ENCODE measurements around the gene RASGRP1. TPM values are rescaled to one million over a fixed set of nuclear protein-coding genes. Genes with fewer than 3 reads are reported as not detected.
A peak's percentile ranks its signal among the peaks of the same experiment; 100 is the strongest.

Gene RASGRP1
- total RNA-seq, 2 experiments from 2014 or later = 175 to 179 TPM

GRCh38 chr15:38528294-38528693 lies 36.3 kb downstream of the RASGRP1 start:
- H3K27me3 Mint-ChIP-seq = no peaks in the 10 kb centered on the region
- no peak overlapping the region for H3K4me3 Mint-ChIP-seq
- peaks cover 52% of the 10 kb centered on the region for H3K4me1 Mint-ChIP-seq
- ATAC-seq (ENCODE audit: low read depth) = no peak
- DNase-seq = no peak
- POLR2A ChIA-PET = no interaction called here
- H3K27ac Mint-ChIP-seq = peak overlapping the region; percentile 21
- H3K36me3 Mint-ChIP-seq = peaks cover 69% of the 10 kb centered on the region
- H3K9me3 Mint-ChIP-seq = peaks cover 6% of the 10 kb centered on the region

DNA sequence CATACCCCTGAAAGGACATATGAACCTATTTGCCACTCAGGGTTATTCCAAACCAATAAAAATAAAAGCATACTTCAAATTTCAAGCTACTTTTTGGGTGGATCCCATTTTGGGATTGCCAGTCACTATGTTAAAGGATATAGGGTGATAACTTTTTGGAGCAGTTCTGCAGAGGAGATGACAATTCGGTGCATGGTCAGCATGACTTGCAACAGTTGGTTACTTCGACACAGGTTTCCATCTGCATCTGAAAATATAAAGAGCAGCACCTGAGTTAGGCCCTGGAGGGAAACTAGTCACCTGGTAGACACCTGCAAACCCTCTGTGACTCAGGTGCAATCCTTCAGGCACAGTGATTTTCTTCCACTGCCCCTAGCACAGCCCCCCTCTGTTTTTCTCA lies 38.5 kb downstream of the RASGRP1 start:
- ATAC-seq (ENCODE audit: low read depth) (no peak), DNase-seq (no peak)
- Mint-ChIP-seq H3K4me1 (peaks cover 44% of the 10 kb centered on the region), H3K4me3 (no peak overlapping the region), H3K36me3 (peaks cover 57% of the 10 kb centered on the region), H3K27ac (no peak overlapping the region), H3K9me3 (peaks cover 6% of the 10 kb centered on the region), H3K27me3 (no peaks in the 10 kb centered on the region)
- POLR2A ChIA-PET = no interaction called here

GRCh38 chr15:38525489-38525888 lies 39.1 kb downstream of the RASGRP1 start:
- DNase-seq (no peak), ATAC-seq (ENCODE audit: low read depth) (no peak)
- H3K9me3 Mint-ChIP-seq = peaks cover 6% of the 10 kb centered on the region
- peaks cover 51% of the 10 kb centered on the region for H3K36me3 Mint-ChIP-seq
- no peak overlapping the region for H3K27ac Mint-ChIP-seq
- H3K4me1 Mint-ChIP-seq = peaks cover 39% of the 10 kb centered on the region
- no peak overlapping the region for H3K4me3 Mint-ChIP-seq
- POLR2A ChIA-PET = no interaction called here
- no peaks in the 10 kb centered on the region for H3K27me3 Mint-ChIP-seq

DNA sequence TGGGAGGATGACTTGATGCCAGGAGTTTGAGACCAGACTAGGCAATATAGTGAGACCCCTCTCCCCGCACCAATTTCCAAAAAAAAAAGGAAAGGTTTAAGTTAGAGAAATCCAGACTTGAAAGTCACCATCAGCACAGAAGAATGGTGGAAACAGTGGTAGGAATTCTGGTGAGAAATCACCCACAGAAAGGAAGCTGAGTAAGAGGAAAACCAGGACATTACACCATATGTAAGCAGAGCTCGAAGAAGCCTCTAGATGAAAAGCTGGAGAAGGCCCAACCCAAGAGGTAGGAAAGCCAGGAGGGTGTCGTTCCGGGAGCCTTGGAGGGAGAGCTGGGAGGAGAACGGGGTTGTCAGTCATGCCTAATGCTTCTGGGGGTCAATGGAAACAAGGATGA lies 40.5 kb downstream of the RASGRP1 start:
- ATAC-seq (ENCODE audit: low read depth) (no peak), DNase-seq (no peak)
- H3K4me1 Mint-ChIP-seq = peaks cover 33% of the 10 kb centered on the region
- peaks cover 45% of the 10 kb centered on the region for H3K36me3 Mint-ChIP-seq
- H3K27ac Mint-ChIP-seq = no peak overlapping the region
- no peaks in the 10 kb centered on the region for H3K27me3 Mint-ChIP-seq
- POLR2A ChIA-PET = no interaction called here
- peaks cover 4% of the 10 kb centered on the region for H3K9me3 Mint-ChIP-seq
- no peak overlapping the region for H3K4me3 Mint-ChIP-seq

GRCh38 chr15:38522922-38523321 lies 41.7 kb downstream of the RASGRP1 start:
- Mint-ChIP-seq H3K4me3 (no peak overlapping the region), H3K4me1 (peaks cover 24% of the 10 kb centered on the region), H3K9me3 (no peaks in the 10 kb centered on the region), H3K36me3 (peaks cover 39% of the 10 kb centered on the region), H3K27ac (peak overlapping the region; percentile 32), H3K27me3 (no peaks in the 10 kb centered on the region)
- DNase-seq (no peak), ATAC-seq (ENCODE audit: low read depth) (no peak)
- POLR2A ChIA-PET = interaction anchor here (1.0 to 1.3 kb wide), 3 partner anchors 11 to 41 kb away, joined by 3 to 4 read pairs (median 4); partner anchors contain the start of gene RASGRP1

DNA sequence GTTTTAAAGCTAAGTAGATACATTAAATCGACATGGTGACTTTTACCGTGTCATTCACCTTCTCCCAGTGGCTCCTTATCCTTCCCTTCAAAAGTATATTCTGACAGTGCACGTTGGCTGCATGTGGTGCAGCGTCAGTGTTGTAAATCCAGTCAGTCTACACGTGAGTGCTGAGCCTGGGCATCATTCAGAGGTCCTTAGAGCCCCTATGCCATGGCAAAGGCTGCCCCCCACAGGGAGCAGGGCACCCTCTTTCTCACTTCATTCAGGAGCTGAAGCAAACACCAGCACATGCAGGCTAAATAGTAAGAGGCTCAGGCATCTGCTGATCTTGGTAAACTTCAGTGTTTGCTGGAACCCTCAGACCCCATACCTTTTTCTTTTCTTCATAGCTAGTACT lies 43.3 kb downstream of the RASGRP1 start:
- Mint-ChIP-seq H3K4me3 (no peak overlapping the region), H3K9me3 (no peaks in the 10 kb centered on the region), H3K4me1 (peaks cover 20% of the 10 kb centered on the region), H3K36me3 (peaks cover 41% of the 10 kb centered on the region), H3K27ac (no peak overlapping the region), H3K27me3 (no peaks in the 10 kb centered on the region)
- no peak for DNase-seq
- POLR2A ChIA-PET = interaction anchor here (1.3 kb wide), 2 partner anchors 22 to 165 kb away, joined by 3 to 4 read pairs; no protein-coding TSS in a partner anchor
- no peak for ATAC-seq (ENCODE audit: low read depth)

DNA sequence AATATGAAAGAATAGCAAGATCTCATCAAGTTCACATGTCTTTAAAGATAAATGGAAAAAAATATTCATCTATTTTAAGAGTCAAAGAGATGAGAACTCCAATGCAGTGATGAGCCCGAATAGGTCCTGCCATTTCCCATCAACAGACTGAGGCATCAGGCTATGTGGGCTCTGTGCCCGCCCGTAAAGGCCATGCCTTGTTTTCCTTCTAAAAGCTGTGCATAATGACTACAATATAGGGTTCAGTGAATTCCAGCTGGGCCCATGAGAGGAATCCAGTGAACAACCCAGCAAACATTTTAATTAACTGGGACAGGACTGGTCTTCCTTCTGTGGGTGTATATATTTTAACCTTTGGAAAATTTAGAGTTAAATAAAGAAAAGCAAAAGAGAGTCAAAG lies 44.6 kb downstream of the RASGRP1 start:
- POLR2A ChIA-PET = interaction anchor here (0.6 kb wide), 1 partner anchor 1398 kb away, joined by 5 read pairs; no protein-coding TSS in a partner anchor
- Mint-ChIP-seq H3K36me3 (peaks cover 45% of the 10 kb centered on the region), H3K27ac (no peak overlapping the region), H3K9me3 (no peaks in the 10 kb centered on the region), H3K27me3 (no peaks in the 10 kb centered on the region), H3K4me1 (peaks cover 26% of the 10 kb centered on the region), H3K4me3 (no peak overlapping the region)
- ATAC-seq (ENCODE audit: low read depth) = no peak
- no peak for DNase-seq

- POLR2A ChIA-PET = no interaction called here
- DNase-seq (no peak), ATAC-seq (ENCODE audit: low read depth) (no peak)
- no peaks in the 10 kb centered on the region for H3K9me3 Mint-ChIP-seq
- H3K4me1 Mint-ChIP-seq = peaks cover 28% of the 10 kb centered on the region
- H3K27ac Mint-ChIP-seq = no peak overlapping the region
- H3K36me3 Mint-ChIP-seq = peaks cover 47% of the 10 kb centered on the region
- no peak overlapping the region for H3K4me3 Mint-ChIP-seq
- H3K27me3 Mint-ChIP-seq = no peaks in the 10 kb centered on the region
These were observed 46.5 kb downstream of the RASGRP1 start for GRCh38 chr15:38518084-38518483.

GRCh38 chr15:38517312-38517975 lies 47.2 kb downstream of the RASGRP1 start:
- H3K9me3 Mint-ChIP-seq = no peaks in the 10 kb centered on the region
- no peaks in the 10 kb centered on the region for H3K27me3 Mint-ChIP-seq
- DNase-seq (no peak), ATAC-seq (ENCODE audit: low read depth) (no peak)
- POLR2A ChIA-PET = interaction anchor here (1.3 kb wide), 1 partner anchor 10 kb away, joined by 3 read pairs; no protein-coding TSS in a partner anchor
- H3K36me3 Mint-ChIP-seq = peaks cover 46% of the 10 kb centered on the region
- no peak overlapping the region for H3K27ac Mint-ChIP-seq
- H3K4me3 Mint-ChIP-seq = no peak overlapping the region
- peaks cover 27% of the 10 kb centered on the region for H3K4me1 Mint-ChIP-seq

DNA sequence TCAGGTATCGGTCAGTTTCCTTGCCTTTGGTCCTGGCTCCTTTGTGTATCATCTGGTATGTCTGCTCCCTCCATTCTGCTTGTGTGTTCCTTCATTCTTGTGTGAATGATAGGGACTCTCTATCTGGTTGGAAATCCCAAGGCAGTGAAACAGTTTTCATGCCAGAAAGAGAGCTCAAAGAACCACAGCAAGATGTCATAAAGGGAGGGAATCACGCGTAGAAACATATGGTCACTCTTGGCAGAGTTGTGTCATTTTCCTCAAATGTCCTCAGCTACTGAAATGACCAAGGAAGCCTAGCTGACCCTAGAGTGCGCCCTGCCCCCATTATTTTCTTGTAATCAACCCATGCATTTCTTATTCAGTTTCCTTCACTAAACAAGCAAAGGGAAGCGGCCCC lies 48.0 kb downstream of the RASGRP1 start:
- peaks cover 51% of the 10 kb centered on the region for H3K36me3 Mint-ChIP-seq
- POLR2A ChIA-PET = interaction anchor here (1.3 kb wide), 1 partner anchor 9 kb away, joined by 3 read pairs; no protein-coding TSS in a partner anchor

DNA sequence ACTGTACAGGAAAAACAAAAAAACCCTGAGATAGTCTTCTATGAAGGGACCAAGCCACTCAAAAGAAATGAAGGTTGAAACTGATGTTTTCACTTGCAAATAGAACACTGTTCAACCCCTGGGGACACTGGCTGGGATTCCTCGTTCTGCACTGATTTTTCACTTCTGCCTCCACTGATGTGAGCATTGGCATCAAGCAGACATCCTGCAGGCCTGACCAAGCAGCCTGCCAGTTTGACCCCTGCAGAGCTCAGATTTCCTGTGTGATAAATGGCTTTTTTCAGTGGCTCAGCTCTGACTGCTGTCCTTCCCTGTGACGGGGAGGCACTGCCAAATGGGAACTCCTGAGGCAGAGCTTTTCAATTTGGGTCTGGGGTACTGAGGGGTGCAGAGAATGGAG lies 50.0 kb downstream of the RASGRP1 start:
- H3K27ac Mint-ChIP-seq = no peak overlapping the region
- no peak overlapping the region for H3K4me3 Mint-ChIP-seq
- H3K4me1 Mint-ChIP-seq = peaks cover 32% of the 10 kb centered on the region
- POLR2A ChIA-PET = no interaction called here
- H3K36me3 Mint-ChIP-seq = peaks cover 57% of the 10 kb centered on the region
- H3K27me3 Mint-ChIP-seq = no peaks in the 10 kb centered on the region
- DNase-seq (no peak), ATAC-seq (ENCODE audit: low read depth) (no peak)
- H3K9me3 Mint-ChIP-seq = no peaks in the 10 kb centered on the region

More for the DNA sequence above, 48.0 kb downstream of the RASGRP1 start:
- DNase-seq (no peak), ATAC-seq (ENCODE audit: low read depth) (no peak)
- Mint-ChIP-seq H3K4me3 (no peak overlapping the region), H3K4me1 (peaks cover 28% of the 10 kb centered on the region), H3K9me3 (no peaks in the 10 kb centered on the region), H3K27me3 (no peaks in the 10 kb centered on the region), H3K27ac (peak overlapping the region; percentile 36)

DNA sequence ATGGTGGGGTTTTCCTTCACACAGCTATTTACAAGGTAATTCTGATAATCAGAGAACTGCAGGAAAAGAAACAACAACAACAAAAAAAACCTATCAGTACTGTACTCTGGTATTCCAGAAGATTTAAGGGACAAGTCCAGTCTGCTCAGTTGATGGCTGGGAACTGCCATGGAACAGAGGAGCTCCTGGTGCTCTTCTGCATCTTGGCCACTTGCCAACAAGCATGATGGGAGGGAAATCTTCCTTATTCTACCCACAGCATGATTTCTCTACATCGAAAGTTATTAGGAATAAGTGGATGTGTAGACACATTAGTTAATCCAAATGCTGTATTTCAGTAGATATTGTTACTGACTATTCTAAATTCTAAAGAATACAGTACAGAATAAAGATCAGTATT lies 51.7 kb downstream of the RASGRP1 start:
- Mint-ChIP-seq H3K36me3 (peaks cover 56% of the 10 kb centered on the region), H3K27ac (no peak overlapping the region), H3K27me3 (no peaks in the 10 kb centered on the region), H3K9me3 (no peaks in the 10 kb centered on the region), H3K4me1 (peaks cover 34% of the 10 kb centered on the region), H3K4me3 (no peak overlapping the region)
- no peak for DNase-seq
- ATAC-seq (ENCODE audit: low read depth) = no peak
- POLR2A ChIA-PET = no interaction called here

- POLR2A ChIA-PET = no interaction called here
- Mint-ChIP-seq H3K27ac (peak overlapping the region; percentile 26), H3K27me3 (no peaks in the 10 kb centered on the region), H3K9me3 (no peaks in the 10 kb centered on the region), H3K4me3 (no peak overlapping the region), H3K36me3 (peaks cover 59% of the 10 kb centered on the region), H3K4me1 (peaks cover 31% of the 10 kb centered on the region)
- DNase-seq (no peak), ATAC-seq (ENCODE audit: low read depth) (no peak)
These were observed 55.5 kb downstream of the RASGRP1 start for GRCh38 chr15:38509152-38509551.

GRCh38 chr15:38508647-38509046 lies 56.0 kb downstream of the RASGRP1 start:
- DNase-seq = no peak
- Mint-ChIP-seq H3K27me3 (no peaks in the 10 kb centered on the region), H3K4me3 (no peak overlapping the region), H3K36me3 (peaks cover 58% of the 10 kb centered on the region), H3K4me1 (peaks cover 31% of the 10 kb centered on the region), H3K27ac (peak overlapping the region; percentile 26), H3K9me3 (no peaks in the 10 kb centered on the region)
- peak; percentile 30 for ATAC-seq (ENCODE audit: low read depth)
- POLR2A ChIA-PET = no interaction called here
